ENCODE measurements around the gene METTL16.
"Not testable (repeated sequence)": the region's sequence is repeated elsewhere in the genome, so short reads cannot be mapped to it uniquely, and the experiment has no call there.

METTL16 gene

DNA sequence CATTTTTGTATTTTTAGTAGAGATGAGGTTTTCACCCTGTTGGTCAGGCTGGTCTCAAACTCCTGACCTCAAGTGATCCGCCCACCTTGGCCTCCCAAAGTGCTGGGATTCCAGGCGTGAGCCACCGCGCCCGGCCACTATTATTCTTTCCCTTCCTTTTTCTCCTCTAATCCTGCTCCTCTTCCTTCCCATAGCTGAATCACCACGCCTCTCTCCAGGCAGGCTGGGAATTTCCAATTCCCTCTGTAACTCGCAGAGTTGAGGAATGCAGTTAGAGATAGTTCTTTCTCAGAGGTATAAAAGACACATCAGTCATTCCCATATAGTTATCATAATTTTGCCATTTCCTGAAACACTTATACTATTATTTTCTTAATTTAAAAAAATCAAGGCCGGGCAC is 11.2 kb downstream of the METTL16 start:
- DNase-seq, result no peak

DNA sequence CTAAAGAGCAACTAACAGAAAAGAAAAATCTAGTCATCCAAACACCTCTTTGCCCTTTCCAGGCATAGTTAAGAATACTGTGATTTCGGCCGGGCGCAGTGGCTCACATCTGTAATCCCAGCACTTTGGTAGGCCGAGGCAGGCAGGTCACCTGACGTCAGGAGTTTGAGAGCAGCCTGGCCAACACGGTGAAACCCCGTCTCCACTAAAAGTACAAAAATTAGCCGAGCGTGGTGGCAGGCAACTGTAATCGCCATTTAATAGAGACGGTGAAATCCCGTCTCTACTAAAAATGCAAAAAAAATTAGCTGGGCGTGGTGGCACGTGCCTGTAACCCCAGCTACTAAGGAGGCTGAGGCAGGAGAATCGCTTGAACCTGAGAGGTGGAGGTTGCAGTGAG is 22.4 kb downstream of the METTL16 start:
- DNase-seq, result not testable (repeated sequence)

DNA sequence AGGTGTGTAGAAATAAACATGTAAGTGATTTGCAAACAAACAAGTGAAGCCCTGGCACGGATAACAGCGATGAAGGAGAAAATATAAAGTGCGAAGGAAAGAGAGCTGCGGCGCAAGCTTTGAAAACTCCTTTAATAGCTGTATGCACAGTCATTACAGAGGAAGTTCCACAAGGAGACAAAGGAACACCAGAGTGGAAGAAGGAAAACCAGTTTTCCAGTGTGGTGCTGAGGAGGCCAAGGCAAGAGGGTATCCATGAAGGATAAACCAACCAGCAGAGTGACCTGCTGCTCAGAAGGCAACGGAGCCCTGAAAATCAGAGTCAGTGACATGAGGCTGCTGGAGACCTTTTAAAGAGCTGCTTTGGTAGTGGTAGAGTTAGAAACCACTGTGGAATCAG is 24.4 kb downstream of the METTL16 start:
- DNase-seq, result no peak

DNA sequence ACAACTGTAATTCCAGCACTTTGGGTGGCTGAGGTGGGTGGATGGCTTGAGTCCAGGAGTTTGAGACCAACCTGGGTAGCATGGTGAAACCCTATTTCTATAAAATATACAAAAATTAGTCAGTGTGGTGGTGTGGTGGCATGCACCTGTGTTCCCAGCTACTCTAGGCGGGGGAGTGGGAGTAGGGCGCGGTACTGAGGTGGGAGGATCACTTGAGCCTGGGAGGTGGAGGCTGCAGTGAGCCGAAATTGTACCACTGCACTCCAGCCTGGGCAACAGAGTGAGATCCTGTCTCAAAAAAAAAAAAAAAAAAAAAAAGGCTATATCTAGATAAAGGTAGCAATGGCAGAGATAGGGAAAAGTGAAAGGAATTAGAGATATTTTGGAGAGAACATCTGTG is 25.0 kb downstream of the METTL16 start:
- not testable (repeated sequence) for DNase-seq

DNA sequence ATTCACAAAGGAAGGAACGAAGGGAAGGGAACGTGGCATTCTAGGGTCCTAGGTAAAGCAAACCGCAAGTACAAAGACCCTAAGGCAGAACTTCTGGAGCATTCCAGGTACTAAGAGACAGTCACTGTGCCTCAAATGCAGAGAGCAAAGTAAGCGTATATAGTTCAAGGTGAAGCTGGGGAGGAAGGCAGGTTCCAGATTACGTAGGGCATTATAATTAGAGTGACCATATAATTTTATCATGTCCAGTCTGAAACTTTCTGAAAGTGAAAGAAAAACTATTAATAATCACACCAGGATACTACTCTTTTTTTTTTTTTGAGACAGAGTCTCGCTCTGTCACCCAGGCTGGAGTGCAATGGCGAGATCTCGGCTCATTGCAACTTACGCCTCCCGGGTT is 25.7 kb downstream of the METTL16 start:
- no peak for DNase-seq

DNA sequence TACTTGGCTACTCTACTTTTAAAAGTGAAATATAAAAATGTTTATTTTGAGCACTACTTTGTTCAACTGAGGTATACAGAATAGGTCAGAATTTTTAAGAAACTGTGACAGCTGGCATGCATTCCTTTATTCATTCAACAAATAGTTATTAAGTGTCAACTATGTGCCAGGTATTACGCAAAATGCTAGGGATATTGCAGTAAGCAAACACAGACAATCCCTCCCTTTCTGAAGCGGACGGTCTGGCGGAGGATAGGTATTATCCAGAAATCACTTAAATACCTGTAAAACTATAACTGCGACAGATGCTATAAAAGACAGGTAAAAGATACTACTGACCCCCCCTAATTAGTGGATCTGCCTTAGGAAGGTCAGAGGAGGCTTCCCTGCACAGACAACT is 26.1 kb downstream of the METTL16 start:
- DNase-seq, result peak; percentile 28

DNA sequence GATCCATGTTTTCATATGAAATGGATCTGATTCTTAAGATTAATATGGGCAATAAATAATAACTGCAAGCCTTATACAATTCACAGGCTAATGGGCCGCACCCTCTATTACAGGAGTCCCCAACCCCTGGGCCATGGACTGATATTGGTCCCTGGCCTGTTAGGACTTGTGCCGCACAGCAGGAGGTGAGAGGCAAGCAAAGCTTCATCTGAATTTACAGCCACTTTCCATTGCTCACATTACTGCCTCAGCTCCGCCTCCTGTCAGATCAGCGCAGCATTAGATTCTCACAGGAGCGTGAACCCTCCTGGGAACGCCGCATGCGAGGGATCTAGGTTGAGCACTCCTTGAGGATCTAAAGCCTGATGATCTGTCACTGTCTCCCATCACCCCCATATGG is 26.8 kb downstream of the METTL16 start:
- no peak for DNase-seq

DNA sequence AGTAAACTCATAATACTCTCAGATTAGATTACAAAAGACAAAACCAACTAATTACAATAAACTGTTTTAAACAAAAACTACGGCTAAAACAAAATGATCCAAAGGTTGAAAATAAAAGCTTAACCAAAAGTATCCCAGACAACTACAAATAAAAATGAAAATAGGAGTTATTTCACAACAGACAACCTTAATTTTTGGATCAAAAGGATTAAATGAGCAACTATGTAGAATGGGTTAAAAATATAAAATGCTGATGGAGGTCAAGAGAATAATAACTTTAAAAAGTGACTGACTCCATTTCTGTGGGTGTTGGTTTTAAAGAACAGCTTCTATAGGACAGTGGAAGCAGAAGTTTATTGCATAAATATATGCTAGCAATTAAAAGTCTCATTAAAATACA is 28.6 kb downstream of the METTL16 start:
- no peak for DNase-seq

DNA sequence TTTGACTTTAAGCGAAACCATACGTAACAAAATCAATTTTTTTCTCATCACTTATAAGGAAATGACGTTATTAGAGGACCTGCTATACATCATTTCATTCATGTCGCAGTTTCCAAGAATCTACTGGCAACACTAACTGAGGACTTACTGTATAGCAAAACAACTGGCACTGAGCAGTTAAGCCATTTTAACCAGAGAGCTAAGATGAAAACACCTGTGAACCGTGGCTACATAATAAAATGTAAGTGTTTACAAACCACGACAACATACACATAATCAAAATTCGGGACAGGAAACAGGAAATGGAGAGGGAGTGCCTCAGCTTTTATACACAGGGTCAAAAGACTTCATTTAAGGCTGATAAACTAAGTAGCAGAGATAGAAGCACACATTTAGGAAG is 29.5 kb downstream of the METTL16 start:
- no peak for DNase-seq

DNA sequence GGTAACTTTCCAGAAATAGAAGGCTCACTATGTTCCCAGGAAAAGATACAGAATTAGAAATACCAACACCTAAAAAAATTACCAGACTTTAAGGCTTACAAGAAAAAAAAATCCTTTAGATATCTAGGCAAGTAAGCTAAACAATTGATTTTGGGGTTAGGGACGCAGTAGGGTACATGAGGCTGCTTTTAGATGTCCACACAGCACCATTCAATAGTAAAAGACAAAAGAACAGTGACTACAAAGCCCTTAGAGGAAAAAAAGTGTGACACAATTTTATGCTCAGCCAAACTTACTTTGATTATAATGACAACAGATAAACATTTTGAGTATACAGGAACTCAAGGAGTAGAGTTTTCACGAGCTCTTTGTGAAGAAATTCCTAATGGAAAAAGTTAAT is 29.9 kb downstream of the METTL16 start:
- DNase-seq, result no peak

DNA sequence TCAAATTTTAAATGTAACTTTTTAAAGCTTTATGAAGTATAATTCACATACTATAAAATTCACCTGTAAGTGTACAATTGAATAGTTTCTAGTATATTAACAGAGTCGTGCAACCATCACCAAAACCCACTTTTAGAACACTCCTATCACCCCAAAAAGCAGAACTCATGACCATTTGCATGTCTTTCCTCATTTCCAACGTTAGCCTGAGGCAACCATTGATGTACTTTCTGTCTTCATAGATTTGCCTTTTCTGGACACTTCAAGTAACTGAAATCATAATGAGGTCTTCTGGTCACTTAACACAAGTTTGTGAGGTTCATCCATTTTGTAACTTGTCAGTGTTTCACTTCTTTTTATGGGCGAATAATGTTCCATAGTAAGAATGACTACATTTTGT is 33.2 kb downstream of the METTL16 start:
- DNase-seq, result no peak

DNA sequence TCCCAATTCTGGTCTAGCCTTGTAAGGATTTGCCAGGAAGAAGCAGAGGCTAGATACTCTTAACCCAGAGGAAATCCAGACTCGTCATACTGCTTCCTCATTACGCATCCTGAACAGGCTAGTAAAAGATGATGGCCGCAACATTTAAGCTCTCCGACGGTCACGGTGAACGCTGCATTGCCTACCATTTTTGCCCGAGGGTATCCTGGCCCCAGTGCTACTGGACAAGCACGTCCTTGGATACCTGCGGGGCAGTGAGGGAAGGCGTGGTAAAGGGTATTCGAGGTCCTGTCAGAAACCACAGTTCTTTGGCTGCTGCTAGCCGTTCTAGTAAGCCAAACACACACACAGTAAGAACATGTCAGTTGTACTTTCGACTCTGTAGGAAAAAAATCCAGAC is 36.6 kb downstream of the METTL16 start:
- DNase-seq, result no peak

DNA sequence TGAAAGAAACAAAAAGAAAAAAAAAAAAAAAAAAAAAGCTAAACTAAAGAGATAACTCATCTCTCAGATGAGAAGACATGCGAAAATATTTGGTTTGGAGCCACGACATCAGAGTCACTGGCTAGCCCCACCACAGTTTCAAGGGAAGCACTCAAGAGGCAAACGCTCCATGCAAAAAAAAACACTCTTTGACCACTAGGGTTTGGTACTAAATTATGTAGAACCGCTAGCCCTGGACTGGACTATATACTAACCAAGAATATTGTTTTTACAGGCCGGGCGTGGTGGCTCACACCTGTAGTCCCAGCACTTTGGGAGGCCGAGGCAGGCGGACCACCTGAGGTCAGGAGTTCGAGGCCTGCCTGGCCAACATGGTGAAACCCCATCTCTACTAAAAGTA is 37.3 kb downstream of the METTL16 start:
- DNase-seq, result no peak

DNA sequence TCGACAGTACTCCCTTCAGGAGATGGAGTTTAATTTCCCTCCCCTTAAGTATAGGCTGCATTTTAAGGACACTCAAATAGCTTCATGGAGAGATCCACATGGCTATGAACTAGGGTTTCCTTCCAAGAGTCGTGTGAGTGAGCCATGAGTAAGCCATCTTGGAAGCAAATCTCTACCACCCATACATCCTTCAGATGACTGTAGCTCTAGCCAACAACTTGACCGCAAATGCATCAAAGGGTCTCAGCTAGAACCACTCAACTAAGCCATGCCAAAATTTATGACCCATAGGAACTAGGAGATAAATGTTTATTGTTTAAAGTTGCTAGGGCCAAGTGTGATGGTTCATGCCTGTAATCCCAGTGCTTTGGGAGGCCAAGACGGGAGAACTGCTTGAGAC is 43.4 kb downstream of the METTL16 start:
- peak; percentile 77 for DNase-seq

DNA sequence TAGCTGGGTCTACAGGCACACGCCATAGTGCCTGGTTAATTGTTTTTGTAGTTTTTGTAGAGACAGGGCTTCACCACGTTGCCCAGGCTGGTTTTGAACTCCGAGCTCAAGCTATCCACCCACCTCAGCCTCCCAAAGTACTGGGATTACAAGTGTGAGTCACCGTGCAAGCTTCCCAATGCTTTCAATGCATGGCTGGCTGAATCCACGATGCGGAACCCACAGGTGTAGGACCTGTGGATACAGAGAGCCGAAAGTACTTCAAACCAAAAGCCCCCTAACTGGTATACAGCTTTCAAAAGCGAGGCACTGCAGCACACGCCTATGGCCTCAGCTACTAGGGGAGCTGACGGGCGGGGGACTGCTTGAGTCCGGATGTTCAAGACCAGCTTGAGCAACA is 44.8 kb downstream of the METTL16 start:
- no peak for DNase-seq

DNA sequence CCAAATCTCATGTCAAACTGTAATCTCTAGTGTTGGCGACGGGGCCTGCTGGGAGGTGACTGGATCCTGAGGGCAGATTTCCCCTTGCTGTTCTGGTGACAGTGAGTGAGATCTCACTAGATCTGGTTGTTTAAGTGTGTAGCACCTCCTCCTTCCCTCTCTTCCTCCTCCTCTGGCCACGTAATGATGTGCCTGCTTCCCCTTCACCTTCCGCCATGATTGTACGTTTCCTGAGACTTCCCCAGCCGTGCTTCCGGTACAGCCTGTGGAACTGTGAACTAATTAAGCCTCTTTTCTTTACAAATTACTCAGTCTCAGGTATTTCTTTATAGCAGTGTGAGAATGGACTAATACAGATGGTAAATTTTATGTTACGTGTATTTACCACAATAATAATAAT is 49.2 kb downstream of the METTL16 start:
- DNase-seq, result no peak

DNA sequence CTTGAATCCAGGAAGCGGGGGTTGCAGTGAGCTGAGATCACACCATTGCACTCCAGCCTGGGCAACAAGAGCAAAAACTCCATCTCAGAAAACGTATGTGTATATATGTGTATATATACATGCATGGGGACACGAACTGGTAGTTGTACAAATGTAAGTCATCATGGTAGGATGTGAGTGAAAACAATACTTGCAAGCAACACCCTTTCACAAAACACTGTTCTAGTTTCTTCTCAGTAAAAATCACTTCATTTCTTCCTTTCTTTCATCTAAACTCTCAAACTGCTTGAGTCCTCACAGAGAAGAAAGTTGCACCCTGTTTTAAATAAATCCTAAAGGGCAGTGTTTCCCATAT is 51.8 kb downstream of the METTL16 start:
- DNase-seq, result peak; percentile 8

DNA sequence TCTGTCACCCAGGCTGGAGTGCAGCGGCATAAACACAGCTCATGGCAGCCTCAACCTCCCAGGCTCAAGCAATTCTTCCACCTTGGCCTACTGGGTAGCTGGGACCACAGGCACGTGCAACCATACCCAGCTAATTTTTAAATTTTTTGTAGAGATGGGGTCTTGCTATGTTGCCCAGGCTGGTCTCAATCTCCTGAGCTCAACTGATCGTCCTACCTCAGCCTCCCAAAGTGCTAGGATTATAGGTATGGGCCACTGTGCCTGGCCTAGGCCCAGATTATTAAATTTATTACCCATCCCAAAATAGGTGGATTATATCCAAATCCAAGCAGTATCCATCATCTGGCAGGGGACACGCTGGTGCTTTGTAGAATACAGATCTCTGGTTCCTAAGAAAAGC is 53.8 kb downstream of the METTL16 start:
- DNase-seq, result no peak

DNA sequence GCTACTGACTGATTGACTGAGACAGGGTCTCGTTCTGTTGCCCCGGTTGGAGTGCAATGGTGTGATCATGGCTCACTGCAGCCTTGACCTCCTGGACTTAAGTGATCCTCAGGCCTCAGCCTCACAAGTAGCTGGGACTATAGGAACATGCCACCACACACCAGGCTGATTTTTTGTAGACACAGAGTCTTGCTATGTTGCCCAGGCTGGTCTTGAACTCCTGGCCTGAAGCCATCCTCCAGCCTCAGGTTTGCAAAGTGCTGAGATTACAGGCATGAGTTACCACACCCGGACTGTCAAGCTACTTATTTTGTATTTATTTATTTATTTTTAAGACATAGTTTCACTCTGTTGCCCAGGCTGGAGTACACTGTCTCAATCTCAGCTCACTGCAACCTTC is 55.2 kb downstream of the METTL16 start:
- no peak for DNase-seq

DNA sequence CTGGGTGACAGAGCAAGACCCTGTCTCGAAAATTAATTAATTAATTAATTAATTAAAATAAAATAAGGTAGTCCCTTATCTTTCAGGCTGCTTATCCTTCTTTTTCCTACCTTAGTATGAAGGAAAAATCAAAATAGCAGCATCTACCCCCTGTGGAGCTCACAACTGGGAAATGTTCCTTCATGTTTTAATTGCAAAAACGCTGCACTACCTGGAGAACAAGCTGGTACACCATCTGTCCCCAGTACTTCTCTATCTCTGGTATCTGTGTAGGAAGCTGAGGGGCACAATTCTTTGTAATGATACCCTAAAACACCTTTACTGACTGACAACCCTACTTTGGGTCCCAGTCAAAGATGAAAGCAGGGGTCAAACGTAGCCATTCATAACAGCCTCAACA is 55.7 kb downstream of the METTL16 start:
- no peak for DNase-seq

DNA sequence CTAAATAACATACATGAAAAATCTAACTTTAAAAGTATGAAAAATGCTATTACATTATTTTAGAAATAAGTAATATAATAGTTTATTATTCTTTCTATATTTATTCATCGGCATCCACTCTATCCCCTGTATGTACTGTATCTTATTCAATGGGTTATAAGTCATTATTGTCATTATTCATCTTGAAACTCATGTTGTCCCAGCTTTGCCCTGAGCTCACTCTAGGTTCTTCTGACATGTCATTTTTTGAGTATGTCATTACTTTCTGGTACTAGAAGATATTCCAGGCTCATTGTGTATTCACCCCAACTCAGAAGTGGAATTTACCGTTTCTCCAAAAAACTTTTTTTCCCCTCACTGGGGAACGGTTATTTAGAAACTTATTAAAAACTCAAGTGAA is 57.8 kb downstream of the METTL16 start:
- DNase-seq, result no peak

DNA sequence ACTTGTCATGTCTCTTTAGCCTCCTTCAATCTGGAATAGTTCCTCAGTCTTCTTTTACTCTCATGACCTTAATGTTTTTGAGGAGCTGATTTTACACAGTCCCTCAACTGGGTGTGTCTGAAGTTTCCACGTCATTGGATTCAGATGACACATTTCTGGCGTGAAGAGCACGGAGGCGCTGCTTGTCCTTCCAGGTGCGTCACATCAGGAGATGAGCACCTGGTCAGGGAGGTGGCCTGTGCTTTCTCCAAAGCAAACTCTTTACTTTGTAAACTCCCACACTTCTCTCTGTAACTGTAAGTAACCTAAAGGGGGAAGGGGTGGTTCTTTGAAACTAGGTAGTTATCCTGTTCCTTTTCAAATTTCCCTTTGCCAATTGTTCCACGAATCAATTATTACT is 58.4 kb downstream of the METTL16 start:
- no peak for DNase-seq

DNA sequence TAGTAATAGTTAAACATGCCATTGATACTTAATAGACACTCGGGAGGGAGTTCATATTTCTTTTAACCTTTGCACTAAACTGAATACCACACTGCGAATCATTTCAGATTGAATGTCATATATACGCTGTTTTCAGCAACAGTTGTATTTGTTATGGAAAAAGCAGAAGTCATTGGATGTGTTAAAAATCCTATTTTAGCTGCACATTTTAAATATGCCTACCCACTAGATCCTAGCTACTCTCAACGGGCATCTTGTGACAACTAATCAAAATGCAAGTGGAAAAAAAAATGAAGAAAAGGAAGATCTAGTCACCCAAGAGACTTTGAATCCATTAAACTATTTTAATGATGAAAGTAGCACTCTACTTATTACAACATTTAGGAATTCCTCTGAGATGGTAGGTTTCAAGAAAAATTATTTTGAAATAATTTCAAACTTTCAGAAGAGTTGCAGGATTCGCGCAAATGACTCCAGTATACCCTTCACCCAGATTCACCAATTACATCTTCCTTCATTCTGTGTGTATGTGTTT is 59.4 kb downstream of the METTL16 start:
- DNase-seq, result no peak

DNA sequence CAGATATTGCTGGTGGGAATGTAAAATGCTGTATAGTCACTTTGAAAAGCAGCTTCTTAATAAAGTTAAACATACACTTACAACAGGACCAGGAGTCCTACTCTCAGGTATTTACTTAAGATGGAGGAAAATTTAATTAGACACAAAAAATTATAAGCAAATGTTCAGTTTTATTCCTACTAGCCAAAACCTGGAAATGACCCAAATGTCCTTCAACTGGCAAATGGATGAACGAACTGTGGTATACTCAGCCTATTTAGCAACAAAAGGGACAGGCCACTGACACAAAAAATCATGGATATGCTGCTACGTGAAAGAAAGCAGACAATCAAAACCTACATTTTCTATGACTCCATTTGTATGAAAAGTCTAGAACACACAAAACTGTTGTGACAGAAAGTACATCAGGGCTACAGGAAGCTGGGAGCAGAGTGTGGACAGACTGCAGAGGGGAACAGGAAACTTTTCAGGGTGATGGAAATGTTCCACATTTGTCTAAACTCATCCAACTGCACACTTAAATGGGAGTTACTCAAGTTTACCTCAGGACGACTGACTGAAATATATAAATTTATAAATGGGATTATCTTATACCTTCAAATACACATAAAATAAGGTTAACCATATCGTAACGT is 61.6 kb downstream of the METTL16 start:
- no peak for DNase-seq

DNA sequence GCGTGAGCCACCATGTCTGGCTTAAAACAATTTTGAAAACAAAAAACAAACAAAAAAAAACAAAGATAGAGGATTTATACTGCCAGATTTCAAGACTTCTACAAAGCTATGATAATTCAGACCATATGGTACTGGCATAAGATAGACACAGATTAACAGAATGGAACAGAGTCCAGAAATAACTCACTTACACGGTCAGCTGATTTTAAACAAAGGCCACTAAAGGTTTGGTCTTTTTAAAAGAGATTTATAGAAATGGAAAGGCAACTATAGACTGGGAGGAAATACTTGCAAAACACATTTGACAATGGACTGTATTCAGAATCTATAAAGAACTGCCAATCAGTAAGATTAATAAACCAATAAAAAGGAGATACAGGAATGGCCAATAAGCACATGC is 62.2 kb downstream of the METTL16 start:
- no peak for DNase-seq

DNA sequence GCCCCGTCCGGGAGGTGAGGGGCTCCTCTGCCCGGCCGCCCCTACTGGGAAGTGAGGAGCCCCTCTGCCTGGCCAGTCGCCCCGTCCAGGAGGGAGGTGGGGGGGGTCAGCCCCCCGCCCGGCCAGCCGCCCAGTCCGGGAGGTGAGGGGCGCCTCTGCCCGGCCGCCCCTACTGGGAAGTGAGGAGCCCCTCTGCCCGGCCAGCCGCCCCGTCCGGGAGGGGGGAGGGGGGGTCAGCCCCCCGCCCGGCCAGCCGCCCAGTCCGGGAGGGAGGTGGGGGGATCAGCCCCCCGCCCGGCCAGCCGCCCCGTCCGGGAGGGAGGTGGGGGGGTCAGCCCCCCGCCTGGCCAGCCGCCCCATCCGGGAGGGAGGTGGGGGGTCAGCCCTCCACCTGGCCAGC is 64.2 kb downstream of the METTL16 start:
- not testable (repeated sequence) for DNase-seq
